Cardiac fibroblast (primary cell): Measurements from ENCODE around the gene BCO2.
"Not testable (repeated sequence)": the region's sequence is repeated elsewhere in the genome, so short reads cannot be mapped to it uniquely, and the experiment has no call there.

ENCODE experiments used
- DNase-seq, 2 donors: peaks; one replicate each; pipeline versions ENCODE4 v3.0.0 to v3.0.0-alpha.2; 2010; ENCODE audit warnings: low read depth in 2 of 2
- H3K4me3 ChIP-seq, 2 donors: replicated peaks in 1 of 2; 1 replicate in 1 of 2; 2 replicates in 1 of 2; pipeline ENCODE4 v1.5.1; 2011; ENCODE audit warnings: low read depth in 2 of 2, low read length in 2 of 2, mild to moderate bottlenecking in 2 of 2, moderate library complexity in 1 of 2
- CTCF ChIP-seq: IDR thresholded peaks from one replicate; pipeline ENCODE4 v1.5.1; 2011; ENCODE audit warnings: low read depth, mild to moderate bottlenecking, low read length, inconsistent platforms

BCO2 gene

GRCh38 chr11:112178936-112179335 lies 3.6 kb downstream of the BCO2 start:
- DNase-seq, result no peak
- H3K4me3 ChIP-seq, result no peak overlapping the region
- TF ChIP-seq CTCF, result no peak

GRCh38 chr11:112179601-112180000 lies 4.3 kb downstream of the BCO2 start:
- no peak for DNase-seq
- TF ChIP-seq CTCF, result no peak
- H3K4me3 ChIP-seq, result no peak overlapping the region

DNA sequence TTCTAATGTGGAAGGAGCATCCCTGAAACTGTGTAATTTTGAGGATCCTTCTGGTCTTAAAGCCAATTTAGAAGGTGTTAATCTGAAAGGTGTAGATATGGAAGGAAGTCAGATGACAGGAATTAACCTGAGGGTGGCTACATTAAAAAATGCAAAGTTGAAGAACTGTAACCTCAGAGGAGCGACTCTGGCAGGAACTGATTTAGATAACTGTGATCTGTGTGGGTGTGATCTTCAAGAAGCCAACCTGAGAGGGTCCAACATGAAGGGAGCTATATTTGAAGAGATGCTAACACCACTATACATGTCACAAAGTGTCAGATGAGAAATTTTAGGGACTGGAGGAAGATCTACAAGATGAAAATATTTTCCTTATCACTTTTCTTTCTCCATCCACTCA lies 7.6 kb downstream of the BCO2 start:
- no peak for DNase-seq
- no peak for TF ChIP-seq CTCF
- no peak overlapping the region for H3K4me3 ChIP-seq

DNA sequence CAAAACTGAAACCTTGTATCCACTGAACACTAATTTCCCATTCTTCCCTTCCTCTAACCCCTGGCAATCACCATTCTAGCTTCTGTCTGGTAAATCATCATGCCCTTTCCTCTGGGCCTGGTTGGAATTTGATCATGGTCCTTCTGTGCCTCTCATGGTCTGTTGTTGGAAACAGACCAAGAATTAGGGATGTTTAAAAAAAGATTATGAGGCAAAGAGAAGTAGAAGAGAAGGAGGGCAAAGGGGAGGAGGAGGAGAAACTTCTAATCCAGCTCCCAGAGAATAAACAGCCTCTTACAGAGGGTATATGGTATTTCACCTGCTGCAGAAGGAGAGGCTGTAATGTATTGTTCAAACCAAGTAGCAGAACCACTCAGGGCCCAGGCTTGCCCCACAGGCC lies 10.6 kb downstream of the BCO2 start:
- no peak overlapping the region for H3K4me3 ChIP-seq
- DNase-seq, result no peak
- no peak for TF ChIP-seq CTCF

DNA sequence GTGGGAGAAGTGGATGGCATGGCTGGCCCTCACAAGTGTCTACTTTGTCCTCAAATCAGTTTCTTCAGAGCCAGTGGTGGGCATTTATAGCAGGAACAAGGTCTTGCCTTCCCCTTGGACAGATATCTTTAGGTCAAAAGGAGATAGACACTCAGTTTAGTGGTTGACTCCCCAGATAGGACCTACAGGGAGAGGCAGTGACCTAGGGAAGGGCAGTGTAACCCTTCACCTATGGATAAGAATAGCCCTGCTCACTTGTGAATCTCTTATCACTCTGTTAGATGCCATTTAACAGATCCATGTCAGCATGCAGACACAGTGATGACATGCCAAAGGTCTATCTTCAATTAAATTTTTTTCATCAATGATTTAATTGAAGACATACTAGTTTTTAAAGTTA lies 11.0 kb downstream of the BCO2 start:
- H3K4me3 ChIP-seq, result no peak overlapping the region
- TF ChIP-seq CTCF, result no peak
- DNase-seq, result no peak

GRCh38 chr11:112195113-112195512 lies 19.8 kb downstream of the BCO2 start:
- DNase-seq, H3K4me3 ChIP-seq: not testable (repeated sequence)

- no peak for TF ChIP-seq CTCF
- peak; percentile 23 for DNase-seq
- H3K4me3 ChIP-seq, result no peak overlapping the region
Observed at GRCh38 chr11:112195951-112196351, 20.6 kb downstream of the BCO2 start.
